Duodenal mucosa (tissue), 2 donors: Measurements from ENCODE around the gene ZNF385D.

ENCODE experiments used
- H3K27ac ChIP-seq: one replicate; pipeline ENCODE4 v1.7.0; 2013; ENCODE audit warnings: low read depth, low read length
- H3K27me3 ChIP-seq, 2 donors: one replicate each; pipeline ENCODE4 v1.7.0; 2013; ENCODE audit warnings: low read length in 2 of 2, control low read depth in 1 of 2; ENCODE audit not compliant: insufficient read depth in 2 of 2, control insufficient read depth in 1 of 2
- H3K36me3 ChIP-seq, 2 donors: one replicate each; pipeline ENCODE4 v1.7.0; 2013; ENCODE audit warnings: low read length in 2 of 2, control low read depth in 1 of 2; ENCODE audit not compliant: insufficient read depth in 2 of 2, control insufficient read depth in 1 of 2
- H3K4me1 ChIP-seq, 2 donors: one replicate each; pipeline ENCODE4 v1.7.0; 2013; ENCODE audit warnings: low read length in 2 of 2, control low read depth in 1 of 2; ENCODE audit not compliant: insufficient read depth in 2 of 2, control insufficient read depth in 1 of 2
- H3K4me3 ChIP-seq, 2 donors: one replicate each; pipeline ENCODE4 v1.7.0; 2013; ENCODE audit warnings: low read length in 2 of 2, low read depth in 1 of 2
- H3K9ac ChIP-seq, 2 donors: one replicate each; pipeline ENCODE4 v1.7.0; 2013; ENCODE audit warnings: low read length in 2 of 2, low read depth in 1 of 2
- H3K9me3 ChIP-seq, 2 donors: one replicate each; pipeline ENCODE4 v1.7.0; 2013; ENCODE audit warnings: low read length in 2 of 2, control low read depth in 1 of 2; ENCODE audit not compliant: control insufficient read depth in 1 of 2

The ZNF385D gene

DNA sequence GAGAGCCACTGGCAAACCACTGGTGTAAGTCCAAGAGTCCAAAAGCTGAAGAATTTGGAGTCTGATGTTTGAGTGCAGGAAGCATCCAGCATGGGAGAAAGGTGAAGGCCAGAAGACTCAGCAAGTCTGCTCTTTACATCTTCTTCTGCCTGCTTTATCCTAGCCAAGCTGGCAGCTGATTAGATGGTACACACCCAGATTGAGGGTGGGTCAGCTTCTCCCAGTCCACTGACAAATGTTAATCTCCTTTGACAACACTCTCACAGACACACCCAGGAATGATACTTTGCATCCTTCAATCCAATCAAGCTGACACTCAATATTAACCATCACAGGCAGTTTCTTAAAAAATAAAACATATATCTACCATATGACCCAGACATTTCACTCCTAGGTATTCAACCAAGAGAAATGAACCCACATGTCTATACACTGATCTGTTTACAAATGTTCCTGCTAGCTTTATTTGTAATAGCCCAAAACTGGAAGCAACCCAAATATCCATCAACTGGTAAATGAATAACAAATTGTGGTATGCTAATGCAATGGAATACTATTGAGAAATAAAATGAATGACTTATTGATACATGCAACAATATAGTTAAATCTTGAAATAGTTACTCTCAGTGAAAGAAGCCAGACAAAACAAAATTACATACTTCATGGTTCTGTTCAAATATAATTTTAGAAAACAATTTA, 373.8 kb downstream of the ZNF385D start:
- Histone ChIP-seq H3K36me3 (no peaks in the 10 kb centered on the region), H3K27me3 (no peaks in the 10 kb centered on the region), H3K9me3 (peaks cover 0 to 4% of the 10 kb centered on the region in 2 donors), H3K27ac (no peak overlapping the region), H3K4me3 (no peak overlapping the region), H3K9ac (no peak overlapping the region), H3K4me1 (no peaks in the 10 kb centered on the region)

DNA sequence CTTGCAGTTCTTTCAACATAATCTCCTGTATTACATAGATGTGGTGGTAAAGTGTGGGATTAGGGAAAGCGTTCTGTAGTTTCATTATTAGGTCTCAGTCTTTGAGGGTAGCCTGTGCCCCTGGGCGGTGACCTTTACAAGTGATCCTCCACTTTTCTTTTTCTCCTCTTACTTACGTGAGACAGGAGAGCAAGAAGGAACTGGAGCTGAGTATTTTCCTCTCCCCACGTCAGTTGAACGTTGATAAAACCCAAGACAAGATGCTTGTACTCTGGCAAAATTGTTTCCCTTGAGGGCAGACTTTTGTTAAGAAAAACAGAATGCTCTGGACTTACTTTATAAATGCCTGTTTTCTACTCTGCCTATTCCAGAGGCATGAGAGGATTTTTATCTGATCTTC, 378.7 kb downstream of the ZNF385D start:
- Histone ChIP-seq H3K4me1 (no peaks in the 10 kb centered on the region), H3K9me3 (peaks cover 0 to 4% of the 10 kb centered on the region in 2 donors), H3K9ac (no peak overlapping the region), H3K4me3 (no peak overlapping the region), H3K27ac (no peak overlapping the region), H3K36me3 (no peaks in the 10 kb centered on the region), H3K27me3 (no peaks in the 10 kb centered on the region)
